Transverse colon (tissue), 3 donors: ENCODE measurements around the gene NIPAL4.

ENCODE experiments used
- EP300 ChIP-seq: sonication (generic); formaldehyde crosslinking; IDR thresholded peaks from one replicate; pipeline ENCODE4 v1.6.1; 2017; ENCODE audit warnings: antibody characterized with exemption, low read depth
- POLR2AphosphoS5 ChIP-seq, 3 donors: sonication (generic); formaldehyde crosslinking; IDR thresholded peaks; one replicate each; pipeline ENCODE4 v1.6.1; 2016; ENCODE audit warnings: antibody characterized with exemption in 3 of 3

- peak in 1 of 3 donors; percentile 53 for TF ChIP-seq POLR2AphosphoS5 (IDR thresholded peaks at IDR 0.05)
- TF ChIP-seq EP300 = no peak
Measured at GRCh38 chr5:157447201-157447637, 12.8 kb upstream of the NIPAL4 start.
